DOHH2 (cell line): Measurements from ENCODE around the gene PGR.

ENCODE experiments used
- EZH2phosphoT487 ChIP-seq: fragments of 200-600 bp; sonication (generic); IDR thresholded peaks from 2 replicates; pipeline ENCODE4 v1.6.1; 2017; ENCODE audit warnings: borderline replicate concordance, mild to moderate bottlenecking, antibody characterized with exemption, low read length, moderate library complexity, mixed read lengths
- TF ChIP-seq, protein P1 (sequence below): fragments of 200-600 bp; sonication (generic); IDR thresholded peaks from one replicate; pipeline ENCODE4 v1.5.1; 2014; ENCODE audit warnings: antibody characterized with exemption, mild to moderate bottlenecking, low read depth, low read length; ENCODE audit not compliant: poor library complexity, severe bottlenecking

DNA sequence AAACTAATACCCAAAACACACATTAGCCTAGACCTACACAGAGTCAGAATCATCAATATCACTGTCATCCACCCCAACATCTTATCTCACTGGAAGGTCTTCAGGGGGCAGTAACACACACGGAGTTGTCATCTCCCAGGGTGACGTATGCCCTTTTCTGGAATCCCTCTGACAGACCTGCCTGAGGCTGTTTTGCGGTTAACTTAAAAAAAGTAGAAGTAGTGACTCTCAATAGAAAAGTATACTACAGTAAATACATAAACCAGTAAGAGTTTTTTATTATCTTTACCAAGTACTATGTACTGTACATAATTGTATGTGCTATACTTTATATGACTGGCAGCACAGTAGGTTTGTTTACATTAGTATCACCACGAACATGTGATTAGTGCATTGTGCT lies 80.5 kb downstream of the PGR start:
- TF ChIP-seq, protein P1, sequence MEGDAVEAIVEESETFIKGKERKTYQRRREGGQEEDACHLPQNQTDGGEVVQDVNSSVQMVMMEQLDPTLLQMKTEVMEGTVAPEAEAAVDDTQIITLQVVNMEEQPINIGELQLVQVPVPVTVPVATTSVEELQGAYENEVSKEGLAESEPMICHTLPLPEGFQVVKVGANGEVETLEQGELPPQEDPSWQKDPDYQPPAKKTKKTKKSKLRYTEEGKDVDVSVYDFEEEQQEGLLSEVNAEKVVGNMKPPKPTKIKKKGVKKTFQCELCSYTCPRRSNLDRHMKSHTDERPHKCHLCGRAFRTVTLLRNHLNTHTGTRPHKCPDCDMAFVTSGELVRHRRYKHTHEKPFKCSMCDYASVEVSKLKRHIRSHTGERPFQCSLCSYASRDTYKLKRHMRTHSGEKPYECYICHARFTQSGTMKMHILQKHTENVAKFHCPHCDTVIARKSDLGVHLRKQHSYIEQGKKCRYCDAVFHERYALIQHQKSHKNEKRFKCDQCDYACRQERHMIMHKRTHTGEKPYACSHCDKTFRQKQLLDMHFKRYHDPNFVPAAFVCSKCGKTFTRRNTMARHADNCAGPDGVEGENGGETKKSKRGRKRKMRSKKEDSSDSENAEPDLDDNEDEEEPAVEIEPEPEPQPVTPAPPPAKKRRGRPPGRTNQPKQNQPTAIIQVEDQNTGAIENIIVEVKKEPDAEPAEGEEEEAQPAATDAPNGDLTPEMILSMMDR = no peak
- no peak for TF ChIP-seq EZH2phosphoT487
